ENCODE results near the gene PRKX. TPM values are rescaled to one million over a fixed set of nuclear protein-coding genes. Genes with fewer than 3 reads are reported as not detected.

Gene PRKX
- total and polyA plus RNA-seq, 2 of the 8 experiments (the other 6 are each of a cell fraction or from before 2014, with no cell fraction given), result 19.4 to 55.3 TPM

- no peak overlapping the region for H3K56ac ChIP-seq (replicated peaks; ENCODE audit: insufficient read length, low read depth, low read length)
- H3K18ac ChIP-seq (ENCODE audit: extremely low read depth, low read length), result no peak overlapping the region
- H3K4me3 ChIP-seq (ENCODE audit: extremely low read depth in 1 of 4, insufficient read depth in 2 of 4, low read depth in 3 of 4, low read length in 4 of 4), result no peak overlapping the region
- no peaks in the 10 kb centered on the region for H3K79me1 ChIP-seq (ENCODE audit: low read depth, low read length)
- H3K9me3 ChIP-seq (ENCODE audit: insufficient read depth in 2 of 2, low read depth in 1 of 2, low read length in 1 of 2), result no peaks in the 10 kb centered on the region
- H2BK20ac ChIP-seq (ENCODE audit: low read length), result no peak overlapping the region
- no peak overlapping the region for H2AK5ac ChIP-seq (ENCODE audit: low read depth, low read length)
- no peak overlapping the region for H2BK5ac ChIP-seq (ENCODE audit: low read depth, low read length)
- no peak overlapping the region for H2BK15ac ChIP-seq (ENCODE audit: low read length)
- 93% methylated on average over 2 of the region's 2 CpGs; no CpG with 5 or more reads in 1 of the 2 experiments for WGBS, 2 experiments (ENCODE audit: extremely low coverage in 1 of 2, insufficient coverage in 1 of 2, insufficient read length in 1 of 2, insufficient replicate concordance in 2 of 2, low coverage in 1 of 2, low lambda C conversion rate in 2 of 2, missing lambda C conversion rate in 1 of 2)
- no peaks in the 10 kb centered on the region for H4K20me1 ChIP-seq (replicated peaks in 1 of 2; ENCODE audit: control insufficient read depth in 1 of 2, insufficient read depth in 2 of 2, low read length in 2 of 2)
- H3K23ac ChIP-seq (ENCODE audit: insufficient read length), result no peak overlapping the region
- no peak overlapping the region for H3K4ac ChIP-seq (replicated peaks; ENCODE audit: insufficient read length, low read depth, low read length)
- FAIRE-seq (no peak), DNase-seq (ENCODE audit: low read depth in 1 of 2, low spot score in 2 of 2) (no peak)
- no peak overlapping the region for H4K5ac ChIP-seq (ENCODE audit: insufficient read length, low read depth, low read length)
- H2AFZ ChIP-seq (ENCODE audit: low read length), result no peak overlapping the region
- H3K27me3 ChIP-seq (replicated peaks in 1 of 4; ENCODE audit: control insufficient read depth in 3 of 4, extremely low read depth in 1 of 4, insufficient read depth in 3 of 4, low read length in 3 of 4), result no peaks in the 10 kb centered on the region
- no peak for TF ChIP-seq KDM1A (IDR thresholded peaks at IDR 0.05; ENCODE audit: borderline replicate concordance, low read length)
- no peak for TF ChIP-seq KDM4A (IDR thresholded peaks at IDR 0.05; ENCODE audit: low read depth, low read length, severe bottlenecking)
- TF ChIP-seq JUND (IDR thresholded peaks at IDR 0.05; ENCODE audit: low read length), result no peak
- TF ChIP-seq CHD2 (IDR thresholded peaks at IDR 0.05; ENCODE audit: low read length), result no peak
- no peak for TF ChIP-seq NANOG (IDR thresholded peaks at IDR 0.05; ENCODE audit: insufficient read depth, low read depth, low read length, poor library complexity, severe bottlenecking)
- no peak for TF ChIP-seq CREB1 (IDR thresholded peaks at IDR 0.05)
- no peak for TF ChIP-seq CHD1 (IDR thresholded peaks at IDR 0.05; ENCODE audit: low read depth, low read length)
- TF ChIP-seq RFX5 (IDR thresholded peaks at IDR 0.05; ENCODE audit: borderline replicate concordance, low read depth, low read length), result no peak
- TF ChIP-seq GTF2F1 (IDR thresholded peaks at IDR 0.05; ENCODE audit: borderline replicate concordance, low read depth, low read length), result no peak
- TF ChIP-seq USF2 (IDR thresholded peaks at IDR 0.05; ENCODE audit: low read length), result no peak
- TF ChIP-seq POLR2AphosphoS5 (IDR thresholded peaks at IDR 0.05; ENCODE audit: low read depth, low read length), result no peak
- TF ChIP-seq MAFK (IDR thresholded peaks at IDR 0.05; ENCODE audit: low read depth, low read length), result no peak
- no peak for TF ChIP-seq ASH2L (IDR thresholded peaks at IDR 0.05; ENCODE audit: low read length)
- no peak for TF ChIP-seq EZH2 (IDR thresholded peaks at IDR 0.05; ENCODE audit: low read depth, low read length, severe bottlenecking)
- no peak for TF ChIP-seq BCL11A (IDR thresholded peaks at IDR 0.05; ENCODE audit: low read depth in 2 of 2, low read length in 2 of 2)
- H3K27ac ChIP-seq (ENCODE audit: low read depth, low read length), result no peak overlapping the region
- H4K8ac ChIP-seq (ENCODE audit: extremely low read depth, insufficient read depth, low read length), result no peak overlapping the region
- CTCF ChIA-PET (ENCODE audit: partially characterized antibody), result no interaction called here
- peaks cover 17% of the 10 kb centered on the region; the same call in 1 of the 2 replicates for H3K23me2 ChIP-seq (ENCODE audit: low read depth, low read length)
- no peaks in the 10 kb centered on the region for H3K4me1 ChIP-seq (replicated peaks in 1 of 4; ENCODE audit: control insufficient read depth in 3 of 4, insufficient read depth in 4 of 4, low read length in 3 of 4)
- H3K4me2 ChIP-seq (ENCODE audit: insufficient read depth in 1 of 2, low read depth in 2 of 2, low read length in 2 of 2), result no peak overlapping the region
- H2BK120ac ChIP-seq (replicated peaks; ENCODE audit: low read depth, low read length), result no peak overlapping the region
- H3K14ac ChIP-seq (ENCODE audit: insufficient read length), result no peak overlapping the region
- POLR2A ChIA-PET (ENCODE audit: partially characterized antibody), result no interaction called here
- H3K9ac ChIP-seq (replicated peaks in 1 of 4; ENCODE audit: extremely low read depth in 1 of 4, low read depth in 3 of 4, low read length in 3 of 4), result no peak overlapping the region
- H3K79me2 ChIP-seq (ENCODE audit: control insufficient read depth in 1 of 2, insufficient read depth in 2 of 2, low read length in 2 of 2), result no peaks in the 10 kb centered on the region
- no peak overlapping the region for H4K91ac ChIP-seq (replicated peaks; ENCODE audit: insufficient read length, low read length)
- no peak overlapping the region for H2BK12ac ChIP-seq (ENCODE audit: low read depth, low read length)
- H3K36me3 ChIP-seq (ENCODE audit: control insufficient read depth in 2 of 4, insufficient read depth in 4 of 4, low read length in 3 of 4), result no peaks in the 10 kb centered on the region
Observed at GRCh38 chrX:3763111-3763510, 49.7 kb upstream of the PRKX start.
